Loucy (cell line): Measurements from ENCODE around the gene ME3.

Experiments used
- CTCF ChIP-seq: fragments of 200-600 bp; sonication (generic); conservative IDR thresholded peaks from 2 replicates; pipeline ENCODE4 v1.5.1; 2014; ENCODE audit warnings: mild to moderate bottlenecking, antibody characterized with exemption, low read length
- EZH2phosphoT487 ChIP-seq: fragments of 200-600 bp; IDR thresholded peaks from 2 replicates; pipeline ENCODE4 v1.6.1; 2018; ENCODE audit warnings: antibody characterized with exemption, mild to moderate bottlenecking, moderate library complexity, borderline replicate concordance

GRCh38 chr11:86513138-86513537, 159.3 kb downstream of the ME3 start:
- no peak for TF ChIP-seq EZH2phosphoT487
- no peak for TF ChIP-seq CTCF
